ENCODE measurements around the gene UACA. TPM values are rescaled to one million over a fixed set of nuclear protein-coding genes. Genes with fewer than 3 reads are reported as not detected.
A peak's percentile ranks its signal among the peaks of the same experiment; 100 is the strongest.

UACA gene
- total RNA-seq, 1 experiment from 2014 or later = 38.0 TPM

- WGBS (ENCODE audit: extremely low coverage, insufficient read length, low lambda C conversion rate) = no CpG with 5 or more reads among the region's 1 CpG
- no peaks in the 10 kb centered on the region for H3K4me1 ChIP-seq (ENCODE audit: insufficient read depth, low read length)
These were observed 92.7 kb downstream of the UACA start for GRCh38 chr15:70670680-70671079.

More at GRCh38 chr15:70670680-70671079, 92.7 kb downstream of the UACA start:
- H3K56ac ChIP-seq (ENCODE audit: insufficient read length, low read depth, low read length) = no peak overlapping the region
- no peaks in the 10 kb centered on the region for H3K27me3 ChIP-seq (ENCODE audit: insufficient read depth, low read length)
- H3K79me2 ChIP-seq (ENCODE audit: insufficient read depth, low read length) = no peaks in the 10 kb centered on the region
- no peak overlapping the region for H2BK15ac ChIP-seq (ENCODE audit: low read depth, low read length)
- no peak overlapping the region for H3K14ac ChIP-seq (ENCODE audit: insufficient read depth, low read length)
- H3K9me3 ChIP-seq (ENCODE audit: control insufficient read depth, low read depth, low read length) = no peaks in the 10 kb centered on the region
- H4K5ac ChIP-seq (ENCODE audit: insufficient read length, low read depth, low read length) = no peak overlapping the region
- no peak overlapping the region for H3K4me2 ChIP-seq (ENCODE audit: insufficient read depth, insufficient read length, low read length)
- Mint-ChIP-seq H3K27me3 (ENCODE audit: low read depth) (no peaks in the 10 kb centered on the region), H3K4me1 (peaks cover 4 to 12% of the 10 kb centered on the region in 2 experiments), H3K4me3 (no peak overlapping the region), H3K36me3 (ENCODE audit: insufficient read depth in 1 of 3, low read depth in 3 of 3) (peaks cover 0 to 5% (median 4%) of the 10 kb centered on the region in 3 experiments; a peak in 3 of 7 replicates), H3K27ac (no peak overlapping the region), H3K9me3 (no peaks in the 10 kb centered on the region)
- H3K23me2 ChIP-seq (ENCODE audit: insufficient read length, low read depth, low read length, poor library complexity, severe bottlenecking) = no peaks in the 10 kb centered on the region
- no peak overlapping the region for H4K8ac ChIP-seq (replicated peaks; ENCODE audit: insufficient read length, low read depth, low read length)
- TF ChIP-seq, protein P1, sequence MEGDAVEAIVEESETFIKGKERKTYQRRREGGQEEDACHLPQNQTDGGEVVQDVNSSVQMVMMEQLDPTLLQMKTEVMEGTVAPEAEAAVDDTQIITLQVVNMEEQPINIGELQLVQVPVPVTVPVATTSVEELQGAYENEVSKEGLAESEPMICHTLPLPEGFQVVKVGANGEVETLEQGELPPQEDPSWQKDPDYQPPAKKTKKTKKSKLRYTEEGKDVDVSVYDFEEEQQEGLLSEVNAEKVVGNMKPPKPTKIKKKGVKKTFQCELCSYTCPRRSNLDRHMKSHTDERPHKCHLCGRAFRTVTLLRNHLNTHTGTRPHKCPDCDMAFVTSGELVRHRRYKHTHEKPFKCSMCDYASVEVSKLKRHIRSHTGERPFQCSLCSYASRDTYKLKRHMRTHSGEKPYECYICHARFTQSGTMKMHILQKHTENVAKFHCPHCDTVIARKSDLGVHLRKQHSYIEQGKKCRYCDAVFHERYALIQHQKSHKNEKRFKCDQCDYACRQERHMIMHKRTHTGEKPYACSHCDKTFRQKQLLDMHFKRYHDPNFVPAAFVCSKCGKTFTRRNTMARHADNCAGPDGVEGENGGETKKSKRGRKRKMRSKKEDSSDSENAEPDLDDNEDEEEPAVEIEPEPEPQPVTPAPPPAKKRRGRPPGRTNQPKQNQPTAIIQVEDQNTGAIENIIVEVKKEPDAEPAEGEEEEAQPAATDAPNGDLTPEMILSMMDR (conservative IDR thresholded peaks at IDR 0.05) = peak; percentile 34; the same call in 2 of the 3 replicates
- H4K91ac ChIP-seq (ENCODE audit: insufficient read length, low read depth, low read length) = no peak overlapping the region
- no peak overlapping the region for H2BK20ac ChIP-seq (ENCODE audit: low read depth, low read length, poor library complexity, severe bottlenecking)
- no peak overlapping the region for H3K27ac ChIP-seq (ENCODE audit: insufficient read length, low read depth, low read length)
- H3T11ph ChIP-seq (ENCODE audit: low read length) = no peak overlapping the region
- no peak for DNase-seq
- no peaks in the 10 kb centered on the region for H4K20me1 ChIP-seq (ENCODE audit: control insufficient read depth, insufficient read depth, insufficient read length)
- no peak overlapping the region for H2BK5ac ChIP-seq (ENCODE audit: insufficient read length, low read length)
- no peak overlapping the region for H2AK5ac ChIP-seq (ENCODE audit: insufficient read length, low read length)
- no peaks in the 10 kb centered on the region for H3K79me1 ChIP-seq (ENCODE audit: insufficient read depth, low read depth, low read length, poor library complexity, severe bottlenecking)
- H3K9ac ChIP-seq (ENCODE audit: extremely low read depth, insufficient read length, low read length) = no peak overlapping the region
- no peak overlapping the region for H3K18ac ChIP-seq (ENCODE audit: insufficient read length, low read depth, low read length)
- H2AFZ ChIP-seq (ENCODE audit: low read length) = no peak overlapping the region
- no peak overlapping the region for H3K23ac ChIP-seq (ENCODE audit: insufficient read length, low read depth, low read length)
- H2BK120ac ChIP-seq (ENCODE audit: low read depth, low read length, poor library complexity, severe bottlenecking) = no peak overlapping the region
- no peak overlapping the region for H2BK12ac ChIP-seq (ENCODE audit: insufficient read length, low read depth, low read length)
- no peak overlapping the region for H3K4ac ChIP-seq (ENCODE audit: low read depth, low read length)

All from H9 (cell line).